ENCODE measurements around the gene RCOR3. TPM values are rescaled to one million over a fixed set of nuclear protein-coding genes. Genes with fewer than 3 reads are reported as not detected.

The RCOR3 gene
- total and polyA plus RNA-seq, 10 of the 15 experiments (the other 5 are each of a cell fraction or from before 2014, with no cell fraction given): 8.0 to 55.0 (median 25.1) TPM

DNA sequence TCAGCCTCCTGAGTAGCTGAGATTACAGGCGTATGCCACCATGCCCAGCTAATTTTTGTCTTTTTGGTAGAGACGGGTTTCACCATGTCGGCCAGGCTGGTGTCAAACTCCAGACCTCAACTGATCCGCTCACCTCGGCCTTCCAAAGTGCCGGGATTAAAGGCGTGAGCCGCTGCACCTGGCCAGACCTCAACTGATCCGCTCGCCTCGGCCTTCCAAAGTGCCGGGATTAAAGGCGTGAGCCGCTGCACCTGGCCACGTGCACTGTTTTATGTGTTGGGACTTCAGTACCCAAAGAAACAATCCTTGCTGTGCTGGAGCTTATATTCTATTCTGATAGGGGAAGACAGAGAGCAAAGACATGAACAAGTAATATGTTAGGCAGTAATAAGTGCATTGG is 77.6 kb downstream of the RCOR3 start:
- no peaks in the 10 kb centered on the region for H3K27me3 ChIP-seq (replicated peaks in 1 of 2; ENCODE audit: control insufficient read depth in 2 of 2, insufficient read depth in 2 of 2, low read length in 1 of 2)
- peaks cover 74% of the 10 kb centered on the region for H3K79me2 ChIP-seq (ENCODE audit: control insufficient read depth, insufficient read depth, low read length)
- ChIA-PET RAD21 (ENCODE audit: unreplicated experiment) (interaction anchor here (0.6 to 1.7 kb wide), 2 partner anchors 13 to 933 kb away, joined by 3 to 6 read pairs; no protein-coding TSS in a partner anchor), SMC1A (ENCODE audit: uncharacterized antibody, unreplicated experiment) (interaction anchor here (0.8 to 5.1 kb wide), 7 partner anchors 8 to 143 kb away, joined by 3 to 29 read pairs (median 6); no protein-coding TSS in a partner anchor), POLR2A (interaction anchor here (1.0 kb wide), 1 partner anchor 47 kb away, joined by 3 read pairs; no protein-coding TSS in a partner anchor), CTCF (interaction anchor here (0.5 to 5.1 kb wide), 8 partner anchors 8 to 178 kb away, joined by 3 to 27 read pairs (median 11); partner anchors contain the start of gene TRAF5)
- ATAC-seq (no peak), FAIRE-seq (no peak), DNase-seq (ENCODE audit: low read depth, low spot score) (no peak)
- no peak overlapping the region for H3K9ac ChIP-seq (ENCODE audit: control insufficient read depth, insufficient read depth, low read length)
- no peaks in the 10 kb centered on the region for H3K9me3 ChIP-seq (replicated peaks; ENCODE audit: control insufficient read depth, insufficient read depth, low read length)
- TF ChIP-seq SRF (IDR thresholded peaks at IDR 0.05; ENCODE audit: low read depth in 2 of 2, low read length in 2 of 2) (no peak), SMAD1 (IDR thresholded peaks at IDR 0.05; ENCODE audit: low read depth, partially characterized antibody) (no peak), ZNF217 (IDR thresholded peaks at IDR 0.05) (no peak), RAD51 (IDR thresholded peaks at IDR 0.05) (no peak), POLR2A (IDR thresholded peaks at IDR 0.05; ENCODE audit: low read depth, low read length) (no peak), TCF7 (IDR thresholded peaks at IDR 0.05; ENCODE audit: borderline replicate concordance) (no peak), CEBPB (IDR thresholded peaks at IDR 0.05; ENCODE audit: borderline replicate concordance in 1 of 2, low read depth in 2 of 2, low read length in 2 of 2) (no peak)
- TF ChIP-seq, protein P1, sequence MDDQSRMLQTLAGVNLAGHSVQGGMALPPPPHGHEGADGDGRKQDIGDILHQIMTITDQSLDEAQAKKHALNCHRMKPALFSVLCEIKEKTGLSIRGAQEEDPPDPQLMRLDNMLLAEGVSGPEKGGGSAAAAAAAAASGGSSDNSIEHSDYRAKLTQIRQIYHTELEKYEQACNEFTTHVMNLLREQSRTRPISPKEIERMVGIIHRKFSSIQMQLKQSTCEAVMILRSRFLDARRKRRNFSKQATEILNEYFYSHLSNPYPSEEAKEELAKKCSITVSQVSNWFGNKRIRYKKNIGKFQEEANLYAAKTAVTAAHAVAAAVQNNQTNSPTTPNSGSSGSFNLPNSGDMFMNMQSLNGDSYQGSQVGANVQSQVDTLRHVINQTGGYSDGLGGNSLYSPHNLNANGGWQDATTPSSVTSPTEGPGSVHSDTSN (IDR thresholded peaks at IDR 0.05; ENCODE audit: insufficient replicate concordance, low read depth, low read length): no peak
- TF ChIP-seq, protein P2, sequence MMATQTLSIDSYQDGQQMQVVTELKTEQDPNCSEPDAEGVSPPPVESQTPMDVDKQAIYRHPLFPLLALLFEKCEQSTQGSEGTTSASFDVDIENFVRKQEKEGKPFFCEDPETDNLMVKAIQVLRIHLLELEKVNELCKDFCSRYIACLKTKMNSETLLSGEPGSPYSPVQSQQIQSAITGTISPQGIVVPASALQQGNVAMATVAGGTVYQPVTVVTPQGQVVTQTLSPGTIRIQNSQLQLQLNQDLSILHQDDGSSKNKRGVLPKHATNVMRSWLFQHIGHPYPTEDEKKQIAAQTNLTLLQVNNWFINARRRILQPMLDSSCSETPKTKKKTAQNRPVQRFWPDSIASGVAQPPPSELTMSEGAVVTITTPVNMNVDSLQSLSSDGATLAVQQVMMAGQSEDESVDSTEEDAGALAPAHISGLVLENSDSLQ (IDR thresholded peaks at IDR 0.05): no peak
- intact Hi-C loops (cut with micrococcal nuclease; ENCODE audit: unreplicated experiment): no loop called here
- H3K4me2 ChIP-seq (ENCODE audit: control insufficient read depth, insufficient read depth): peak overlapping the region; percentile 80
- BruUV-seq (replicated peaks): no TSS peak
- peaks cover 35% of the 10 kb centered on the region for H3K4me1 ChIP-seq (ENCODE audit: control insufficient read depth, insufficient read depth, low read length)
- H2AFZ ChIP-seq (ENCODE audit: control insufficient read depth, low read depth, low read length): no peak overlapping the region
- WGBS (ENCODE audit: insufficient coverage, insufficient replicate concordance, low lambda C conversion rate, missing lambda C conversion rate): 94% methylated on average over 15 of the region's 15 CpGs
- H4K20me1 ChIP-seq (ENCODE audit: control insufficient read depth, insufficient read depth): no peaks in the 10 kb centered on the region
- no peak overlapping the region for H3K4me3 ChIP-seq
- no peak overlapping the region; the same call in 1 of the 2 replicates for H3K27ac ChIP-seq (ENCODE audit: control insufficient read depth, insufficient read depth)
- in situ Hi-C loops (cut with MboI): no loop called here
- H3K36me3 ChIP-seq (ENCODE audit: control insufficient read depth in 2 of 2, insufficient read depth in 2 of 2, low read length in 1 of 2): no peaks in the 10 kb centered on the region; a peak in 2 of 4 replicates

All from GM12878 (cell line).